ENCODE data around the gene RAB11FIP4.

Gene RAB11FIP4

DNA sequence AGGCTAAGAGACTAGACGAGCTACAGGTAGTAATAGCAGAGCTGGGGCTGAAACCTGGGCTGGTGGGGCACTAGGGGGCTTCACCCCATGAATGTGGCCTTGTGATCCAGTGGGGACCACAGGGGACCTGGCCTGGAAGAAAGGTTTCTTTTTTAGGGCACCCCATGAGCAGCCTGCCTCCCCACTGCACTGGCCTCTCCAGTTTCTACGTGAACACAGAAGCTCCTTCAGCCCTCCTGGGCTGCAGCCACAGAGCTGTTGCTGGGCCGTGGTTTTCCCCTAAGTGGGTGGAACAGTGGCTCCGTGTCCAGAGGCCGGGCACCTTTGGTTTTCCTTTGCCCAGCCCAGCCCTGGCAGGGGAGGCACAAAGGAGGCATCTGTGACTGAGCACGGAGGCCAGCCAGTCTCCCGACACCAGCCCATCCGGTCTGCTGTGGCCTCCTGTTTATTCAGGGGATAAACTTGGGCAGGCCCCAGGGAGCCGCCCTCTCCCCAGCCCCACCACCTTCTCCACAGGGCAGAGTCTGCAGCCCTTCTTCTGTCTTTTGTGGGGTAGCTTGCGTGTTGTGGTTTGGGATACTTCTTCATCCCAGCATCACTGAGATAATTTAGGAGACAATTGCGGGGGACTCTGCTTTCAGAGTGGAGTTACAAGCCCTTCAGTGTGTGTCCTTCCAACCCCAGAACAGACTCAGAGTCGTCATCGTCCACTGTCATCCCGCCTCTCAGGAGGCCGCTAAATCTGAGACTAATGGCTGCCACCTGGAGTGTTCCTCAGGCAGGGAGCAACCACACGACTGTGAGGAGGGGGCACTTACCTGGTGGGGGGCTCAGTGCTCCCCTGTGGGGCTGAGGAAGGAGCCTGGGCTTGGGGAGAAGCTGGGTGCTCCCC, 85.3 kb downstream of the RAB11FIP4 start:
- TF ChIP-seq, protein P1, sequence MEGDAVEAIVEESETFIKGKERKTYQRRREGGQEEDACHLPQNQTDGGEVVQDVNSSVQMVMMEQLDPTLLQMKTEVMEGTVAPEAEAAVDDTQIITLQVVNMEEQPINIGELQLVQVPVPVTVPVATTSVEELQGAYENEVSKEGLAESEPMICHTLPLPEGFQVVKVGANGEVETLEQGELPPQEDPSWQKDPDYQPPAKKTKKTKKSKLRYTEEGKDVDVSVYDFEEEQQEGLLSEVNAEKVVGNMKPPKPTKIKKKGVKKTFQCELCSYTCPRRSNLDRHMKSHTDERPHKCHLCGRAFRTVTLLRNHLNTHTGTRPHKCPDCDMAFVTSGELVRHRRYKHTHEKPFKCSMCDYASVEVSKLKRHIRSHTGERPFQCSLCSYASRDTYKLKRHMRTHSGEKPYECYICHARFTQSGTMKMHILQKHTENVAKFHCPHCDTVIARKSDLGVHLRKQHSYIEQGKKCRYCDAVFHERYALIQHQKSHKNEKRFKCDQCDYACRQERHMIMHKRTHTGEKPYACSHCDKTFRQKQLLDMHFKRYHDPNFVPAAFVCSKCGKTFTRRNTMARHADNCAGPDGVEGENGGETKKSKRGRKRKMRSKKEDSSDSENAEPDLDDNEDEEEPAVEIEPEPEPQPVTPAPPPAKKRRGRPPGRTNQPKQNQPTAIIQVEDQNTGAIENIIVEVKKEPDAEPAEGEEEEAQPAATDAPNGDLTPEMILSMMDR (IDR thresholded peaks at IDR 0.05; ENCODE audit: borderline replicate concordance, insufficient read depth, low read depth, low read length) = no peak
- H3K4me3 ChIP-seq (ENCODE audit: low read depth, low read length) = no peak overlapping the region

DNA sequence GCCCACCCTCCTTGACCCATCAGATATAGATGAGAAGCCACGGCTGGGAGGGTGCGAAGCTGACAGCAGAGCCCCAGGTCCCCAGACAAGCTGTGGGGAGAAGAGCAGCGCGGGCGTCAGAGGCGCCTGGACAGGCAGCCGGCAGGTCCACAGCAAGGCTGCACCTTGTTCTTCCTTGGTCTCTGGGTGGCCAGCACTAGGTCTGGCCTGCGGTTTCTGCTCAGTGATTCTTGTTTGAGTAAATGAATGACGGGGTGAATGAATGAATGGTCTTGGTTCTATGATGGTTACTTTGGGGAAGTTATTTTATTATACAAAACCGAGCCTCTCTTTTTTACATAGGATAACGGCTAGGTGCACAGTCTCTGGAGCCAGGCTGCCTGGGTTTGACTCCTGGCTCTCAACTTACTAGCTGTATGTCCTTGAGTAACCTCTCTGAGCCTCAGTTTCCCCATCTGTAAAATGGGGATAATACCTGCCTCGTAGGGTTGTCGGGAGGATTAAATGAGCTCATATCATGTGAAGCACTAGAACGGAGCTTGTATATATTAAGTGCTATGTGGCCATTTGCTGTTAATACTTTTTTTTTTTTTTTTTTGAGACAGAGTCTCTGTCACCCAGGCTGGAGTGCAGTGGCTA, 86.1 kb downstream of the RAB11FIP4 start:
- H3K4me3 ChIP-seq (ENCODE audit: low read depth, low read length) = no peak overlapping the region
- TF ChIP-seq, protein P1 (IDR thresholded peaks at IDR 0.05; ENCODE audit: borderline replicate concordance, insufficient read depth, low read depth, low read length) = no peak

DNA sequence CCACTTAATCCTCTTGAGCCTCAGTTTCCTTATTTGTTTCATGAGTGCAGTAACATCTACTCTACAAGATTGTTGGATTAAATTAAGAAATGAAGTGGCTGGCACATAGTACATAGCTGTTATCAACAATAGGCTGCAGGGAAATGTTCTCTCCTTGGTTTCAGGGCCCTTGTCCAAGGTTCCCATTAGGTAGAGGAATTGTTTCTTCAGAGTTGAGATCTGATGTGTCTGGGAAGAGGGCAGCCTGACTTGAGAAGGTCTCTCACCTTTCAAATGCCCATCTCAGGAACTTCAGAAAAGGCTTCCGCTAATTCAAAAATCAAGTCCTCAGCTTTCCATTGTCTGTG, 87.6 kb downstream of the RAB11FIP4 start:
- H3K4me3 ChIP-seq (ENCODE audit: low read depth, low read length) = no peak overlapping the region
- TF ChIP-seq, protein P1 (IDR thresholded peaks at IDR 0.05; ENCODE audit: borderline replicate concordance, insufficient read depth, low read depth, low read length) = no peak

DNA sequence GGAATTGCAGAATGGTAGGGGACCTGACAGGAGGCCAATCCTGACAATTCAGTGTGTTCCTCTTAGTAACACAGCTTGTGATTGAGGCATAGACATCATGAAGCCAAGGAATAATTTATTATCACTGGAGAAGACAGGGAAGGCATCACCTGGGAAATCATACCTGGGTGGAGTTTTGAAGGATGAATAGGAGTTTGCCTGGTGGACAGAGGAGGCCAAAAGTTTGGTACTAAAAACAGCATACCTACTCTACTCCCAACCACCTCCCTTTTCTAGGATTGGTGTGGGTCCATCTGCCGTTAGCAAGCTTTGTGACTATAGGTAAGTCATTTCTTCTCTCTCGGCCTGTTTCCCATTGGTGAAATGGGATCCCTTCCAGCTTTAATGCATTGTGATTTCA, 88.0 kb downstream of the RAB11FIP4 start:
- no peak overlapping the region for H3K4me3 ChIP-seq (ENCODE audit: low read depth, low read length)
- TF ChIP-seq, protein P1 (IDR thresholded peaks at IDR 0.05; ENCODE audit: borderline replicate concordance, insufficient read depth, low read depth, low read length) = no peak

DNA sequence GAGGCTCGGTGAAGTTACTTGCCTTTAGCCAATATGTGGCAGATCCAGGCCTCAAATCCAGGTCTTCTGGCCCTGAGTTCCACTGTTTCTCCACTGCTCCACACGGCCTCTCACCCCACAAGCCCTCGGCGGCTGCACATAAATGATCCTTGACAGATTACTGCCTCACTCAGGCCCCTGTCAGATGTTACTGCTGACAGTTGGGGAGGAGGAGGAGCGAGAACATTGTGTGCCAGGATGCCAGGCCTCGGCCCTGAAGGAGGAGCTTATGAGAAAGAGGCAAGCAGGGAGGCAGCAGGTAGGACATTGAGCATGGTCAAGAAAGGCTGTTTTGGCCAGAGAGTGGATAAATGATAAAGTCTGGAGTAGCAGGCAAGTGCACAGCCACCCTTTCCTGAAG, 88.6 kb downstream of the RAB11FIP4 start:
- TF ChIP-seq, protein P1 (IDR thresholded peaks at IDR 0.05; ENCODE audit: borderline replicate concordance, insufficient read depth, low read depth, low read length) = no peak
- H3K4me3 ChIP-seq (ENCODE audit: low read depth, low read length) = no peak overlapping the region

DNA sequence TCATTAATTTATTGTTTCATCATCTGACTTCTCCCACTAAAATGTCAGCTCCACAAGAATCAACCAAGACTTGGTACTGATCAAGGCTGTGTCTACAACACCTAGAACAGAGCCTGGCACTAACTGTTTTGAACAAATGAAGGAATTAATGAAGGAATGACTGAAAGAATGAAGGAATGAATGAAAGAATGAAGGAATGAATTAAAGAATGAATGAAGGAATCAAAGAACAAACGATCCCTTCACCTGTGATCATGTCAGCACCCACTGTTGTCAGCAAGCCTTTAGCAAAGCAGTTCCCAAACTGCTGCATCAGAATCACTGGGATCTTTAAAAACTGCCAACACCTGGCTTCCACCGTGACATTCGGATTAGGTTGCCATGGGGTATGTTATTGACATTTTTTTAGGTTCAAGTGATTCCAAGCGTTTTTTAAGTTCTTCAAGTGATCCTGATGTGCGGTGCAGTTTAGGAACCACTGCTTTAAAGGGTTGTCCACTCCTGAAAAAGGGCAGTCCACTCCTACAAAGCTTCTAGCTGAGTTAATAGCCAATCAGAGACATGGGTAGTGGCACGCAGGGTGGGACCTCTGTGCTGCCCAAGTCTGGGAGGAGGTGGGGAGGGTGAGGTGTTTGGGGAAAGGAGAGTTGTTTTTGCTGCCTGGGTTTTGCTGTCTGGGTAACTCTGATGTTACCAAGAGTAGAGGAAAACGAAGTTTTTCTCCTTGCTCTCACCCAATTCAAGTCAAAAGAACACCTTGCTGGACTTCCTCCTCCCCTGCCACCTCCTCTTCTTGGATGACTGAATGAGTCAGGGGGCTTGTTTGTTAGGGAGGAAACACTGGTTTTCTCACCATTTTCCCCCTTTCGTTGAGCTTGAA, 89.7 kb downstream of the RAB11FIP4 start:
- TF ChIP-seq, protein P1 (IDR thresholded peaks at IDR 0.05; ENCODE audit: borderline replicate concordance, insufficient read depth, low read depth, low read length) = no peak
- no peak overlapping the region for H3K4me3 ChIP-seq (ENCODE audit: low read depth, low read length)

All from GM12875 (cell line).